HepG2 (cell line): Measurements from ENCODE around the gene DNAJC7. TPM values are rescaled to one million over a fixed set of nuclear protein-coding genes. Genes with fewer than 3 reads are reported as not detected.
"Not testable (repeated sequence)": the region's sequence is repeated elsewhere in the genome, so short reads cannot be mapped to it uniquely, and the experiment has no call there.

Source experiments
- ATAC-seq: fragments of 200-7000 bp; cut with Tn5 transposase; 3 replicates; pipeline ENCODE4 v1.9.1; 2020; ENCODE audit warnings: mild to moderate bottlenecking, moderate library complexity
- BruUV-seq: library from RNA; stranded (reverse); fragments of 400-500 nt; replicated peaks from 2 replicates; lab custom pipeline; 2021; lab: Mats Ljungman, UMichigan
- CTCF ChIA-PET: fragments of 300-600 bp; formaldehyde crosslinking; extraction: SDS; loops from one replicate; lab custom pipeline; 2021; ENCODE audit warnings: low total read pairs, inconsistent platforms, low intra/inter-chr PET ratio; lab: Yijun Ruan, JAX
- POLR2A ChIA-PET: fragments of 350-600 bp; sonication (Branson Sonifier 250); formaldehyde crosslinking; loops from one replicate; lab custom pipeline; 2020; ENCODE audit warnings: antibody characterized with exemption, inconsistent platforms; lab: Yijun Ruan, JAX
- DNase-seq: peaks from one replicate; pipeline ENCODE4 v3.0.0-alpha.2; 2015; ENCODE audit warnings: low spot score
- FAIRE-seq: peaks from 3 replicates; lab custom pipeline; 2011; peaks lifted over from hg19 to GRCh38; lab: Jason Lieb, UNC
- H2AFZ ChIP-seq: one replicate; pipeline ENCODE4 v1.6.1; 2011; ENCODE audit warnings: low read length, inconsistent platforms
- H3K27ac ChIP-seq: fragments of 300-600 bp; 3 replicates; pipeline ENCODE4 v1.8.0; 2011; ENCODE audit warnings: mixed run types, mild to moderate bottlenecking, mixed read lengths, low read length, inconsistent platforms; ENCODE audit not compliant: insufficient read depth; ENCODE audit errors: extremely low read length
- H3K27me3 ChIP-seq, 2 experiments: fragments of 200-600 bp in 1 of 2; 2 replicates in 1 of 2; 3 replicates in 1 of 2; pipeline versions ENCODE4 v1.6.0 to v1.8.0; 2011; ENCODE audit warnings: low read length in 2 of 2, mild to moderate bottlenecking in 2 of 2, moderate library complexity in 2 of 2, inconsistent platforms in 1 of 2; ENCODE audit not compliant: insufficient read depth in 2 of 2, control insufficient read depth in 1 of 2
- H3K36me3 ChIP-seq, 2 experiments: fragments of 200-600 bp in 1 of 2; replicated peaks in 1 of 2; 2 replicates in 1 of 2; 3 replicates in 1 of 2; pipeline versions ENCODE4 v1.5.1 to v1.8.0; 2011; ENCODE audit warnings: low read length in 2 of 2, inconsistent platforms in 1 of 2; ENCODE audit not compliant: insufficient read depth in 2 of 2, control insufficient read depth in 1 of 2
- H3K4me1 ChIP-seq: 2 replicates; pipeline ENCODE4 v1.5.1; 2012; ENCODE audit warnings: low read length, inconsistent platforms; ENCODE audit not compliant: insufficient read depth
- H3K4me2 ChIP-seq: 2 replicates; pipeline ENCODE4 v1.6.0; 2011; ENCODE audit warnings: low read depth, low read length, inconsistent platforms
- H3K4me3 ChIP-seq, 3 experiments: fragments of 200-600 bp in 1 of 3; sonication (generic), shearing (Covaris generic) in 1 of 3; replicated peaks in 1 of 3; 2 replicates each; pipeline ENCODE4 v1.5.1; 2011 to 2016; ENCODE audit warnings: low read length in 3 of 3, inconsistent platforms in 2 of 3, low read depth in 2 of 3, mild to moderate bottlenecking in 2 of 3, control low read depth in 1 of 3, mixed read lengths in 1 of 3; ENCODE audit not compliant: insufficient read depth in 1 of 3
- H3K79me2 ChIP-seq: one replicate; pipeline ENCODE4 v1.6.1; 2011; ENCODE audit warnings: low read length, inconsistent platforms; ENCODE audit not compliant: insufficient read depth
- H3K9ac ChIP-seq: 2 replicates; pipeline ENCODE4 v1.6.0; 2011; ENCODE audit warnings: mild to moderate bottlenecking, low read depth, low read length, inconsistent platforms; ENCODE audit not compliant: insufficient read depth
- H3K9me3 ChIP-seq: 2 replicates; pipeline ENCODE4 v1.5.1; 2012; ENCODE audit warnings: mild to moderate bottlenecking, low read length
- H4K20me1 ChIP-seq: 2 replicates; pipeline ENCODE4 v1.6.0; 2011; ENCODE audit warnings: inconsistent platforms, mild to moderate bottlenecking, low read length, moderate library complexity; ENCODE audit not compliant: insufficient read depth
- ATF7 ChIP-seq, 2 experiments: fragments of 450-650 bp in 1 of 2; sonication (generic) in 1 of 2; formaldehyde crosslinking in 1 of 2; IDR thresholded peaks; 2 replicates each; pipeline versions ENCODE4 v1.4.0 to v1.6.1; 2016 to 2020; ENCODE audit warnings: antibody characterized with exemption in 1 of 2, mild to moderate bottlenecking in 1 of 2, missing genetic modification reagents in 1 of 2
- CEBPB ChIP-seq: IDR thresholded peaks from 2 replicates; pipeline ENCODE4 v1.6.1; 2011; ENCODE audit warnings: low read depth, low read length, improper control_type of control experiment, borderline replicate concordance
- FOXP1 ChIP-seq, 2 experiments: fragments of 450-650 bp in 1 of 2; IDR thresholded peaks; 2 replicates each; pipeline ENCODE4 v1.6.1; 2017 to 2018; ENCODE audit warnings: antibody characterized with exemption in 1 of 2
- ZNF572 ChIP-seq: sonication (generic); formaldehyde crosslinking; IDR thresholded peaks from 2 replicates; pipeline ENCODE4 v1.5.1; 2020; ENCODE audit warnings: mild to moderate bottlenecking, missing genetic modification reagents
- ZNF770 ChIP-seq: sonication (generic); formaldehyde crosslinking; IDR thresholded peaks from 2 replicates; pipeline ENCODE4 v1.5.0; 2020; ENCODE audit warnings: mild to moderate bottlenecking, missing genetic modification reagents
- WGBS: methylation state at CpG from one replicate; pipeline ENCODE4 v1.1.6; 2017; ENCODE audit warnings: low lambda C conversion rate; 5-methylcytosine and 5-hydroxymethylcytosine counted together
- in situ Hi-C: cut with HindIII; loops from 2 replicates; pipeline ENCODE4 v1.10.0; 2017; ENCODE audit warnings: low pct_unique_long_range_greater_than_20kb; ENCODE audit not compliant: extremely low pct_ligation_motif_present
- intact Hi-C: fragments of 100-400 bp; cut with micrococcal nuclease; formaldehyde crosslinking; loops from one replicate; pipeline ENCODE4 v1.10.0; 2022; ENCODE audit not compliant: unreplicated experiment
- polyA plus RNA-seq, 8 experiments: library from polyadenylated mRNA; depleted of rRNA in 3 of 8; stranded (reverse) in 7 of 8; unstranded in 1 of 8; fragments of >200 nt; fragmentation: Illumina TruSeq in 4 of 8; extraction: Trizol in 4 of 8; gene quantifications; 2 replicates each; pipeline versions ENCODE4 v1.2.1 to v1.2.3, GENCODE V29; 2011 to 2016; ENCODE audit warnings: low read depth in 4 of 8, missing spikeins in 1 of 8, mixed read lengths in 1 of 8; ENCODE audit not compliant: insufficient read depth in 1 of 8
- total RNA-seq, 5 experiments: library from RNA; depleted of rRNA; stranded (reverse); fragments of >200 nt; fragmentation: Illumina TruSeq; extraction: Trizol; gene quantifications; 2 replicates each; pipeline ENCODE4 v1.2.3, GENCODE V29; 2016; ENCODE audit warnings: low read depth in 1 of 5
- TF ChIP-seq, protein P1 (sequence below), 2 experiments: fragments of 450-650 bp in 1 of 2; sonication (generic) in 1 of 2; formaldehyde crosslinking; IDR thresholded peaks; 2 replicates each; pipeline versions ENCODE4 v1.5.0 to v1.8.0; 2020 to 2022; ENCODE audit warnings: mild to moderate bottlenecking in 1 of 2, missing genetic modification reagents in 1 of 2

The DNAJC7 gene
- total and polyA plus RNA-seq, 2 of the 13 experiments (the other 11 are each of a cell fraction or from before 2014, with no cell fraction given), result 47.7 to 132 TPM

DNA sequence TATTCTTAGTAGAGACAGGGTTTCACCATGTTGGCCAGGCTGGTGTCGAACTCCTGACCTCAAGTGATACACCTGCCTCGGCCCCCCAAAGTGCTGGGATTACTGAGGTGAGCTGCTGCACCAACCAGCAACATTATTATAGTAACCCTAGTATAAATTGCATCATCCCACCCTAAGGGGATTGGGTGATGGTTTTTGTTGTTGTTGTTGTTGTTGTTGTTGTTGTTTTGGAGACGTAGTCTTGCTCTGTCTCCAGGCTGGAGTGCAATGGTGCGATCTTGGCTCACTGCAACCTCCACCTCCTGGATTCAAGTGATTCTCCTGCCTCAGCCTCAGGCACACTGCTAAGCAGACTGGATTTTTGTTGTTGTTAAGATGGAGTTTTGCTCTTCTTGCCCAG is 85.5 kb downstream of the DNAJC7 start:
- Histone ChIP-seq H3K4me1 (peaks cover 42% of the 10 kb centered on the region), H3K4me2 (peak overlapping the region; percentile 96; the same call in 1 of the 2 replicates)
- DNase-seq; H3K9ac ChIP-seq; CTCF ChIA-PET; H3K4me3 ChIP-seq; BruUV-seq; FAIRE-seq; H3K9me3 ChIP-seq; H3K36me3 ChIP-seq; H2AFZ ChIP-seq; POLR2A ChIA-PET; H4K20me1 ChIP-seq; intact Hi-C loops; ATAC-seq; H3K27ac ChIP-seq; in situ Hi-C loops; H3K27me3 ChIP-seq; H3K79me2 ChIP-seq; TF ChIP-seq ATF7, FOXP1 (CRISPR knock-in tag; IDR thresholded peaks at IDR 0.05): not testable (repeated sequence)
- WGBS, result 85% methylated on average over 4 of the region's 4 CpGs
- TF ChIP-seq ATF7 (IDR thresholded peaks at IDR 0.05), result peak; percentile 14; the same call in 1 of the 2 replicates
- TF ChIP-seq FOXP1 (IDR thresholded peaks at IDR 0.05), result peak; percentile 90
- TF ChIP-seq, protein P1, sequence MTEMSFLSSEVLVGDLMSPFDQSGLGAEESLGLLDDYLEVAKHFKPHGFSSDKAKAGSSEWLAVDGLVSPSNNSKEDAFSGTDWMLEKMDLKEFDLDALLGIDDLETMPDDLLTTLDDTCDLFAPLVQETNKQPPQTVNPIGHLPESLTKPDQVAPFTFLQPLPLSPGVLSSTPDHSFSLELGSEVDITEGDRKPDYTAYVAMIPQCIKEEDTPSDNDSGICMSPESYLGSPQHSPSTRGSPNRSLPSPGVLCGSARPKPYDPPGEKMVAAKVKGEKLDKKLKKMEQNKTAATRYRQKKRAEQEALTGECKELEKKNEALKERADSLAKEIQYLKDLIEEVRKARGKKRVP (CRISPR knock-in tag; IDR thresholded peaks at IDR 0.05), result peak in 1 of 2 experiments; percentile 69; a peak in 2 of 4 replicates
- TF ChIP-seq ZNF572 (CRISPR knock-in tag), result 0 out of 2 replicates have a peak, but pooled peaks have one; percentile 25
- TF ChIP-seq ZNF770, result 0 out of 2 replicates have a peak, but pooled peaks have one; percentile 3
- 0 out of 2 replicates have a peak, but pooled peaks have one; percentile 2 for TF ChIP-seq CEBPB
